Measurements from ENCODE around the gene SYNE3. TPM values are rescaled to one million over a fixed set of nuclear protein-coding genes. Genes with fewer than 3 reads are reported as not detected.

SYNE3 gene
- total and polyA plus RNA-seq, 4 donors: 0.47 to 9.0 (median 4.7) TPM

GRCh38 chr14:95538801-95539509 is 22.5 kb upstream of the SYNE3 start:
- 63% methylated on average over 14 of the region's 14 CpGs for WGBS
- H3K9ac ChIP-seq (ENCODE audit: low read depth in 1 of 2, low read length in 2 of 2): no peak overlapping the region
- no peaks in the 10 kb centered on the region for H3K27me3 ChIP-seq (ENCODE audit: control insufficient read depth in 4 of 4, insufficient read depth in 4 of 4, low read length in 3 of 4)
- H3K4me1 ChIP-seq (ENCODE audit: control insufficient read depth in 4 of 4, insufficient read depth in 4 of 4, low read length in 3 of 4): peaks cover 10 to 74% (median 54%) of the 10 kb centered on the region in 4 donors
- H3K4me3 ChIP-seq (ENCODE audit: low read depth in 1 of 3, low read length in 3 of 3): no peak overlapping the region
- TF ChIP-seq RXRA (IDR thresholded peaks at IDR 0.05) (peak; percentile 54 to 69), GABPA (IDR thresholded peaks at IDR 0.05 in 1 of 2, conservative IDR thresholded peaks at IDR 0.05 in 1 of 2) (no peak), HNF4A (conservative IDR thresholded peaks at IDR 0.05) (peak in 1 of 2 donors; percentile 46), FOXA2 (IDR thresholded peaks at IDR 0.05) (no peak), YY1 (IDR thresholded peaks at IDR 0.05) (peak; percentile 31), RAD21 (IDR thresholded peaks at IDR 0.05) (no peak)
- H3K27ac ChIP-seq (ENCODE audit: low read depth in 1 of 2, low read length in 2 of 2): peak overlapping the region; percentile 4 to 63
- H3K36me3 ChIP-seq (ENCODE audit: control insufficient read depth in 4 of 4, insufficient read depth in 3 of 4, low read depth in 1 of 4, low read length in 3 of 4): peaks cover 0 to 1% (median 0%) of the 10 kb centered on the region in 4 donors
- H3K9me3 ChIP-seq (ENCODE audit: control insufficient read depth in 4 of 4, low read length in 3 of 4): no peaks in the 10 kb centered on the region
- DNase-seq (ENCODE audit: low spot score): no peak

- no peaks in the 10 kb centered on the region for H3K9me3 ChIP-seq (ENCODE audit: control insufficient read depth in 4 of 4, low read length in 3 of 4)
- H3K36me3 ChIP-seq (ENCODE audit: control insufficient read depth in 4 of 4, insufficient read depth in 3 of 4, low read depth in 1 of 4, low read length in 3 of 4): no peaks in the 10 kb centered on the region
- 29% methylated on average over 9 of the region's 9 CpGs for WGBS
- peaks cover 10 to 77% (median 62%) of the 10 kb centered on the region in 4 donors for H3K4me1 ChIP-seq (ENCODE audit: control insufficient read depth in 4 of 4, insufficient read depth in 4 of 4, low read length in 3 of 4)
- H3K4me3 ChIP-seq (ENCODE audit: low read depth in 1 of 3, low read length in 3 of 3): peak overlapping the region; percentile 69 to 94 (median 85)
- H3K9ac ChIP-seq (ENCODE audit: low read depth in 1 of 2, low read length in 2 of 2): peak overlapping the region; percentile 29 to 50
- H3K27me3 ChIP-seq (ENCODE audit: control insufficient read depth in 4 of 4, insufficient read depth in 4 of 4, low read length in 3 of 4): no peaks in the 10 kb centered on the region
- peak overlapping the region; percentile 76 to 87 for H3K27ac ChIP-seq (ENCODE audit: low read depth in 1 of 2, low read length in 2 of 2)
- DNase-seq (ENCODE audit: low spot score): no peak
- TF ChIP-seq FOXA2 (IDR thresholded peaks at IDR 0.05) (peak; percentile 92), MAX (IDR thresholded peaks at IDR 0.05) (peak; percentile 81), RAD21 (IDR thresholded peaks at IDR 0.05) (peak; percentile 13 to 29), RXRA (IDR thresholded peaks at IDR 0.05) (peak; percentile 79 to 92), JUND (IDR thresholded peaks at IDR 0.05) (peak; percentile 45 to 80), SP1 (IDR thresholded peaks at IDR 0.05) (peak; percentile 82), CTCF (IDR thresholded peaks at IDR 0.05; ENCODE audit: low read depth, low read length, missing input control) (no peak), GABPA (IDR thresholded peaks at IDR 0.05 in 1 of 2, conservative IDR thresholded peaks at IDR 0.05 in 1 of 2) (no peak), TAF1 (conservative IDR thresholded peaks at IDR 0.05) (peak; percentile 75), HNF4A (conservative IDR thresholded peaks at IDR 0.05) (peak; percentile 78 to 87), ZBTB33 (IDR thresholded peaks at IDR 0.05) (peak; percentile 60), FOXA1 (IDR thresholded peaks at IDR 0.05) (peak; percentile 86), HNF4G (IDR thresholded peaks at IDR 0.05) (no peak), YY1 (IDR thresholded peaks at IDR 0.05) (peak; percentile 76), REST (IDR thresholded peaks at IDR 0.05) (peak; percentile 83), NR2F2 (IDR thresholded peaks at IDR 0.05) (no peak), EGR1 (IDR thresholded peaks at IDR 0.05; ENCODE audit: low read depth in 2 of 2) (peak in 1 of 2 donors; percentile 28), ATF3 (IDR thresholded peaks at IDR 0.05) (peak; percentile 56)
Observed at GRCh38 chr14:95537298-95538089, 21.0 kb upstream of the SYNE3 start.

Measured in liver (tissue), 9 donors.